HL-60 (cell line): Measurements from ENCODE around the gene RASSF8.

Experiments
- DNase-seq, 2 experiments: peaks; one replicate each; pipeline ENCODE4 v3.0.0-alpha.2; 2010 to 2020; ENCODE audit warnings: low read depth in 1 of 2, low spot score in 1 of 2
- H3K27ac ChIP-seq: fragments of 250-450 bp; sonication (Bioruptor Pico); replicated peaks from 2 replicates; pipeline ENCODE4 v1.5.1; 2020; ENCODE audit warnings: mild to moderate bottlenecking, moderate library complexity
- H3K27me3 ChIP-seq: fragments of 250-450 bp; sonication (Bioruptor Pico); 2 replicates; pipeline ENCODE4 v1.5.1; 2021; ENCODE audit warnings: mild to moderate bottlenecking, moderate library complexity; ENCODE audit not compliant: insufficient read depth, poor library complexity, severe bottlenecking
- H3K4me3 ChIP-seq: replicated peaks from 2 replicates; pipeline ENCODE4 v1.5.1; 2011; ENCODE audit warnings: mild to moderate bottlenecking, control low read depth, low read length; ENCODE audit not compliant: insufficient read depth
- GABPA ChIP-seq: IDR thresholded peaks from 2 replicates; pipeline ENCODE4 v1.6.1; 2012; ENCODE audit warnings: low read depth
- POLR2AphosphoS5 ChIP-seq: IDR thresholded peaks from 2 replicates; pipeline ENCODE4 v1.6.1; 2012; ENCODE audit warnings: low read depth
- SPI1 ChIP-seq: IDR thresholded peaks from 2 replicates; pipeline ENCODE4 v1.6.1; 2012; ENCODE audit warnings: low read depth, mild to moderate bottlenecking, borderline replicate concordance
- TF ChIP-seq, protein P1 (sequence below): IDR thresholded peaks from one replicate; pipeline ENCODE4 v1.5.1; 2011; ENCODE audit warnings: low read length, control low read depth, inconsistent platforms; ENCODE audit not compliant: insufficient read depth
- TF ChIP-seq, protein P2 (sequence below): IDR thresholded peaks from 2 replicates; pipeline ENCODE4 v1.6.1; 2012; ENCODE audit warnings: low read depth; ENCODE audit not compliant: insufficient replicate concordance

RASSF8 gene

DNA sequence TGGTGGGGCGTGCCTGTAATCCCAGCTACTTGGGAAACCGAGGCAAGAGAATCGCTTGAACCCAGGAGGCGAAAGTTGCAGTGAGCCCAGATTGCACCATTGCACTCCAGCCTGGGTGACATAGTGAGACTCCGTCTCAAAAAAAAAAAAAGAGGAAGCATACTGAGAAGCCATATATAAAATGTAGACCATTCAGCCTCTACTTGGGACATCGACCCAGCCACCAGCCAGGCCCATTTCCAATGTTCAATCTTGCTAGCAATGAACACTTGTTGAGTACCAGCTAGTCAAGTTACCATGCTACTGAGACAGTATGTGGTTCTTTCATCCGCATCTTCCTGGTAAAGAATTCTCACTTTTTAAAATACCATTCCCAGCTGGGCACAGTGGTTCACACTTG is 33.4 kb upstream of the RASSF8 start:
- no peak for DNase-seq
- TF ChIP-seq SPI1 (no peak), GABPA (no peak)
- Histone ChIP-seq H3K4me3 (no peak overlapping the region), H3K27me3 (no peaks in the 10 kb centered on the region), H3K27ac (no peak overlapping the region)

GRCh38 chr12:25926536-25926935 is 31.9 kb upstream of the RASSF8 start:
- Histone ChIP-seq H3K27me3 (no peaks in the 10 kb centered on the region), H3K4me3 (no peak overlapping the region), H3K27ac (no peak overlapping the region)
- DNase-seq, result no peak
- TF ChIP-seq SPI1 (no peak), POLR2AphosphoS5 (no peak), GABPA (no peak)
- TF ChIP-seq, protein P1, sequence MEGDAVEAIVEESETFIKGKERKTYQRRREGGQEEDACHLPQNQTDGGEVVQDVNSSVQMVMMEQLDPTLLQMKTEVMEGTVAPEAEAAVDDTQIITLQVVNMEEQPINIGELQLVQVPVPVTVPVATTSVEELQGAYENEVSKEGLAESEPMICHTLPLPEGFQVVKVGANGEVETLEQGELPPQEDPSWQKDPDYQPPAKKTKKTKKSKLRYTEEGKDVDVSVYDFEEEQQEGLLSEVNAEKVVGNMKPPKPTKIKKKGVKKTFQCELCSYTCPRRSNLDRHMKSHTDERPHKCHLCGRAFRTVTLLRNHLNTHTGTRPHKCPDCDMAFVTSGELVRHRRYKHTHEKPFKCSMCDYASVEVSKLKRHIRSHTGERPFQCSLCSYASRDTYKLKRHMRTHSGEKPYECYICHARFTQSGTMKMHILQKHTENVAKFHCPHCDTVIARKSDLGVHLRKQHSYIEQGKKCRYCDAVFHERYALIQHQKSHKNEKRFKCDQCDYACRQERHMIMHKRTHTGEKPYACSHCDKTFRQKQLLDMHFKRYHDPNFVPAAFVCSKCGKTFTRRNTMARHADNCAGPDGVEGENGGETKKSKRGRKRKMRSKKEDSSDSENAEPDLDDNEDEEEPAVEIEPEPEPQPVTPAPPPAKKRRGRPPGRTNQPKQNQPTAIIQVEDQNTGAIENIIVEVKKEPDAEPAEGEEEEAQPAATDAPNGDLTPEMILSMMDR, result no peak
- TF ChIP-seq, protein P2, sequence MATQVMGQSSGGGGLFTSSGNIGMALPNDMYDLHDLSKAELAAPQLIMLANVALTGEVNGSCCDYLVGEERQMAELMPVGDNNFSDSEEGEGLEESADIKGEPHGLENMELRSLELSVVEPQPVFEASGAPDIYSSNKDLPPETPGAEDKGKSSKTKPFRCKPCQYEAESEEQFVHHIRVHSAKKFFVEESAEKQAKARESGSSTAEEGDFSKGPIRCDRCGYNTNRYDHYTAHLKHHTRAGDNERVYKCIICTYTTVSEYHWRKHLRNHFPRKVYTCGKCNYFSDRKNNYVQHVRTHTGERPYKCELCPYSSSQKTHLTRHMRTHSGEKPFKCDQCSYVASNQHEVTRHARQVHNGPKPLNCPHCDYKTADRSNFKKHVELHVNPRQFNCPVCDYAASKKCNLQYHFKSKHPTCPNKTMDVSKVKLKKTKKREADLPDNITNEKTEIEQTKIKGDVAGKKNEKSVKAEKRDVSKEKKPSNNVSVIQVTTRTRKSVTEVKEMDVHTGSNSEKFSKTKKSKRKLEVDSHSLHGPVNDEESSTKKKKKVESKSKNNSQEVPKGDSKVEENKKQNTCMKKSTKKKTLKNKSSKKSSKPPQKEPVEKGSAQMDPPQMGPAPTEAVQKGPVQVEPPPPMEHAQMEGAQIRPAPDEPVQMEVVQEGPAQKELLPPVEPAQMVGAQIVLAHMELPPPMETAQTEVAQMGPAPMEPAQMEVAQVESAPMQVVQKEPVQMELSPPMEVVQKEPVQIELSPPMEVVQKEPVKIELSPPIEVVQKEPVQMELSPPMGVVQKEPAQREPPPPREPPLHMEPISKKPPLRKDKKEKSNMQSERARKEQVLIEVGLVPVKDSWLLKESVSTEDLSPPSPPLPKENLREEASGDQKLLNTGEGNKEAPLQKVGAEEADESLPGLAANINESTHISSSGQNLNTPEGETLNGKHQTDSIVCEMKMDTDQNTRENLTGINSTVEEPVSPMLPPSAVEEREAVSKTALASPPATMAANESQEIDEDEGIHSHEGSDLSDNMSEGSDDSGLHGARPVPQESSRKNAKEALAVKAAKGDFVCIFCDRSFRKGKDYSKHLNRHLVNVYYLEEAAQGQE, result no peak

- TF ChIP-seq POLR2AphosphoS5, result no peak
- TF ChIP-seq, protein P1, result no peak
- TF ChIP-seq, protein P2, result no peak
- TF ChIP-seq GABPA, result no peak
- TF ChIP-seq SPI1, result no peak
- DNase-seq, result no peak
- Histone ChIP-seq H3K4me3 (no peak overlapping the region), H3K27ac (no peak overlapping the region), H3K27me3 (no peaks in the 10 kb centered on the region)
Measured at GRCh38 chr12:25929142-25929541, 29.3 kb upstream of the RASSF8 start.

GRCh38 chr12:25932971-25933370 is 25.5 kb upstream of the RASSF8 start:
- DNase-seq, result no peak
- TF ChIP-seq POLR2AphosphoS5 (no peak), GABPA (no peak), SPI1 (no peak)
- TF ChIP-seq, protein P2, result no peak
- TF ChIP-seq, protein P1, result no peak

More at GRCh38 chr12:25932971-25933370, 25.5 kb upstream of the RASSF8 start:
- Histone ChIP-seq H3K27ac (no peak overlapping the region), H3K27me3 (no peaks in the 10 kb centered on the region), H3K4me3 (no peak overlapping the region)
